IMR-90 (cell line): ENCODE results near the gene GRK5. TPM values are rescaled to one million over a fixed set of nuclear protein-coding genes. Genes with fewer than 3 reads are reported as not detected.

Source experiments
- ATAC-seq: fragments of 200-7000 bp; cut with Tn5 transposase; 2 replicates; pipeline ENCODE4 v1.9.1; 2020; ENCODE audit warnings: low read depth, mild to moderate bottlenecking, moderate library complexity
- BruUV-seq: library from RNA; stranded (reverse); fragments of 400-500 nt; replicated peaks from 2 replicates; lab custom pipeline; 2021; lab: Mats Ljungman, UMichigan
- CTCF ChIA-PET: fragments of 300-600 bp; formaldehyde crosslinking; extraction: SDS; loops from one replicate; lab custom pipeline; 2021; ENCODE audit warnings: antibody characterized with exemption; lab: Yijun Ruan, JAX
- POLR2A ChIA-PET: fragments of 300-600 bp; sonication (Branson Sonifier 250); formaldehyde crosslinking; loops from one replicate; lab custom pipeline; 2022; ENCODE audit warnings: antibody characterized with exemption; ENCODE audit not compliant: unreplicated experiment; lab: Charles Lee
- DNase-seq: peaks from one replicate; pipeline ENCODE4 v3.0.0; 2013
- H2AFZ ChIP-seq: replicated peaks from 2 replicates; pipeline ENCODE3; 2013; ENCODE audit warnings: low read length, mild to moderate bottlenecking; ENCODE audit not compliant: poor library complexity
- H2AK5ac ChIP-seq: 2 replicates; pipeline ENCODE4 v1.6.1; 2013; ENCODE audit warnings: low read depth, low read length, inconsistent platforms
- H2AK9ac ChIP-seq: replicated peaks from 2 replicates; pipeline ENCODE3; 2013; ENCODE audit warnings: mild to moderate bottlenecking, low read depth, low read length, moderate library complexity; ENCODE audit not compliant: poor library complexity
- H2BK120ac ChIP-seq: 2 replicates; pipeline ENCODE4 v1.6.1; 2013; ENCODE audit warnings: low read depth, low read length, inconsistent platforms
- H2BK15ac ChIP-seq: 3 replicates; pipeline ENCODE4 v1.6.1; 2013; ENCODE audit warnings: low read depth, low read length, inconsistent platforms
- H2BK20ac ChIP-seq: 2 replicates; pipeline ENCODE4 v1.6.1; 2013; ENCODE audit warnings: low read depth, mild to moderate bottlenecking, inconsistent platforms, low read length, moderate library complexity
- H2BK5ac ChIP-seq: 2 replicates; pipeline ENCODE4 v1.6.1; 2013; ENCODE audit warnings: mild to moderate bottlenecking, low read depth, low read length, inconsistent platforms; ENCODE audit not compliant: poor library complexity, severe bottlenecking
- H3K14ac ChIP-seq: replicated peaks from 2 replicates; pipeline ENCODE4 v1.6.1; 2013; ENCODE audit warnings: low read depth, low read length, inconsistent platforms
- H3K18ac ChIP-seq: 2 replicates; pipeline ENCODE4 v1.6.1; 2013; ENCODE audit warnings: low read depth, low read length, control low read depth
- H3K23ac ChIP-seq: 2 replicates; pipeline ENCODE4 v1.6.1; 2013; ENCODE audit warnings: low read depth, low read length, inconsistent platforms
- H3K27ac ChIP-seq: 2 replicates; pipeline ENCODE4 v1.5.1; 2013; ENCODE audit warnings: mild to moderate bottlenecking, control low read depth, low read length; ENCODE audit not compliant: insufficient read depth
- H3K27me3 ChIP-seq: 2 replicates; pipeline ENCODE4 v1.6.1; 2013; ENCODE audit warnings: low read length; ENCODE audit not compliant: control insufficient read depth, insufficient read depth
- H3K36me3 ChIP-seq: 2 replicates; pipeline ENCODE4 v1.6.1; 2013; ENCODE audit warnings: low read length, mixed read lengths; ENCODE audit not compliant: control insufficient read depth, insufficient read depth
- H3K4ac ChIP-seq: 2 replicates; pipeline ENCODE4 v1.6.1; 2013; ENCODE audit warnings: low read depth, low read length, inconsistent platforms
- H3K4me1 ChIP-seq: 2 replicates; pipeline ENCODE4 v1.6.1; 2013; ENCODE audit warnings: low read length, mixed read lengths; ENCODE audit not compliant: control insufficient read depth, insufficient read depth
- H3K4me2 ChIP-seq: 2 replicates; pipeline ENCODE4 v1.6.1; 2013; ENCODE audit warnings: low read depth, mild to moderate bottlenecking, control low read depth, low read length, moderate library complexity
- H3K4me3 ChIP-seq: 2 replicates; pipeline ENCODE4 v1.5.1; 2013; ENCODE audit warnings: low read depth, mild to moderate bottlenecking, control low read depth, low read length, moderate library complexity; ENCODE audit not compliant: insufficient read depth
- H3K56ac ChIP-seq: 2 replicates; pipeline ENCODE4 v1.6.1; 2013; ENCODE audit warnings: low read length, inconsistent platforms; ENCODE audit not compliant: insufficient read depth; ENCODE audit errors: extremely low read depth
- H3K79me1 ChIP-seq, 2 experiments: 2 replicates each; pipeline ENCODE4 v1.6.1; 2013; ENCODE audit warnings: low read length in 2 of 2, inconsistent platforms in 1 of 2, low read depth in 1 of 2
- H3K9ac ChIP-seq: 2 replicates; pipeline ENCODE4 v1.6.1; 2013; ENCODE audit warnings: low read depth, low read length, control low read depth
- H3K9me1 ChIP-seq: 2 replicates; pipeline ENCODE4 v1.6.1; 2013; ENCODE audit warnings: low read length, inconsistent platforms; ENCODE audit not compliant: insufficient read depth
- H3K9me3 ChIP-seq: 2 replicates; pipeline ENCODE4 v1.6.1; 2013; ENCODE audit warnings: low read length; ENCODE audit not compliant: control insufficient read depth, insufficient read depth
- H4K20me1 ChIP-seq: 2 replicates; pipeline ENCODE4 v1.6.1; 2013; ENCODE audit warnings: low read length, inconsistent platforms; ENCODE audit not compliant: insufficient read depth
- H4K5ac ChIP-seq: 2 replicates; pipeline ENCODE4 v1.6.1; 2013; ENCODE audit warnings: mild to moderate bottlenecking, low read depth, low read length, control low read depth
- H4K8ac ChIP-seq, 2 experiments: 2 replicates each; pipeline ENCODE4 v1.6.1; 2013; ENCODE audit warnings: low read depth in 2 of 2, low read length in 2 of 2, control low read depth in 1 of 2, inconsistent platforms in 1 of 2
- H4K91ac ChIP-seq: 2 replicates; pipeline ENCODE4 v1.6.1; 2013; ENCODE audit warnings: low read depth, low read length, inconsistent platforms; ENCODE audit not compliant: insufficient read depth
- BHLHE40 ChIP-seq: fragments of 150-350 bp; IDR thresholded peaks from 2 replicates; pipeline ENCODE4 v1.6.1; 2016; ENCODE audit warnings: mild to moderate bottlenecking, low read depth, low read length
- MAFK ChIP-seq: IDR thresholded peaks from 2 replicates; pipeline ENCODE4 v1.6.1; 2012; ENCODE audit warnings: low read depth, low read length, improper control_type of control experiment
- MAZ ChIP-seq: IDR thresholded peaks from 2 replicates; pipeline ENCODE4 v1.6.1; 2012; ENCODE audit warnings: low read depth, mild to moderate bottlenecking, low read length, improper control_type of control experiment, moderate library complexity, borderline replicate concordance
- MXI1 ChIP-seq: IDR thresholded peaks from 2 replicates; pipeline ENCODE4 v1.6.1; 2012; ENCODE audit warnings: low read depth, mild to moderate bottlenecking, low read length, moderate library complexity, borderline replicate concordance
- NFE2L2 ChIP-seq: fragments of 150-350 bp; IDR thresholded peaks from 2 replicates; pipeline ENCODE4 v1.6.1; 2016; ENCODE audit warnings: low read depth, mild to moderate bottlenecking, low read length
- POLR2A ChIP-seq: IDR thresholded peaks from 2 replicates; pipeline ENCODE4 v1.6.1; 2012; ENCODE audit warnings: mild to moderate bottlenecking, low read depth, low read length
- RCOR1 ChIP-seq: IDR thresholded peaks from 2 replicates; pipeline ENCODE4 v1.6.1; 2012; ENCODE audit warnings: mild to moderate bottlenecking, low read length, improper control_type of control experiment; ENCODE audit not compliant: insufficient replicate concordance
- SMC3 ChIP-seq: fragments of 150-350 bp; IDR thresholded peaks from 2 replicates; pipeline ENCODE4 v1.6.1; 2016; ENCODE audit warnings: low read depth, mild to moderate bottlenecking, antibody characterized with exemption, low read length, moderate library complexity
- WGBS, 2 experiments: methylation state at CpG; one replicate each; pipeline versions ENCODE4 v1.1.5 to v1.1.7; 2013; ENCODE audit warnings: missing lambda C conversion rate in 2 of 2; ENCODE audit not compliant: insufficient read length in 1 of 2; ENCODE audit errors: extremely low coverage in 2 of 2; 5-methylcytosine and 5-hydroxymethylcytosine counted together
- dilution Hi-C: fragments of 300-500 bp; cut with HindIII; formaldehyde crosslinking; loops from one replicate; pipeline ENCODE4 v1.14.3; 2018; ENCODE audit warnings: low sequenced_read_pairs; ENCODE audit not compliant: unreplicated experiment
- in situ Hi-C: fragments of 300-500 bp; cut with MboI; formaldehyde crosslinking; loops from 3 replicates; pipeline ENCODE4 v1.14.3; 2019; ENCODE audit warnings: low sequenced_read_pairs, inconsistent platforms, mixed read lengths
- intact Hi-C: fragments of 100-400 bp; cut with micrococcal nuclease; formaldehyde crosslinking; loops from 2 replicates; pipeline ENCODE4 v1.10.0; 2022
- polyA plus RNA-seq, 3 experiments: library from polyadenylated mRNA; depleted of rRNA; stranded (reverse); fragments of >200 nt; gene quantifications; 2 replicates each; pipeline ENCODE4 v1.2.3, GENCODE V29; 2012; ENCODE audit warnings: low replicate concordance in 1 of 3
- total RNA-seq: library from RNA; depleted of rRNA; stranded (reverse); fragments of >200 nt; gene quantifications from 2 replicates; pipeline ENCODE4 v1.2.3, GENCODE V29; 2012
- TF ChIP-seq, protein P1 (sequence below): fragments of 150-350 bp; IDR thresholded peaks from 2 replicates; pipeline ENCODE4 v1.6.1; 2017; ENCODE audit warnings: mild to moderate bottlenecking, antibody characterized with exemption, low read length, low read depth

GRK5 gene
- total and polyA plus RNA-seq, 2 of the 4 experiments (the other 2 are of a cell fraction), result 12.9 to 16.3 TPM

DNA sequence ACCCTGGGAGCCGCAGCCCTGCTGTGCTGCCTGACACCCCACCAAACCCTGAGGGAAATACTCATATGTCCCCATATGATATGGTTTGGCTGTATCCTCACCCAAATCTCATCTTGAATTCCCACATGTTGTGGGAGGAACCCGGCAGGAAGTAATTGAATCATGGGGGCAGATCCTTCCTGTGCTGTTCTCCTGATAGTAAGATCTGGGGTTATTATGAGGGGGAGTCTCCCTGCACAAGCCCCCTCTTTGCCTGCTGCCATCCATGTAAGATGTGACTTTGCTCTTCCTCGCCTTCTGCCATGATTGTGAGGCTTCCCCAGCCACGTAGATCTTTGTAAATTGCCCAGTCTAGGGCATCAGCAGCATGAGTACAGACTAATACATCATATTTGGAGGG, 266.4 kb downstream of the GRK5 start:
- Histone ChIP-seq H2BK20ac (no peak overlapping the region), H3K4me2 (no peak overlapping the region), H2AK5ac (no peak overlapping the region), H3K36me3 (no peaks in the 10 kb centered on the region), H2AFZ (no peak overlapping the region), H3K23ac (no peak overlapping the region), H3K9ac (no peak overlapping the region), H4K91ac (no peak overlapping the region), H3K9me3 (peaks cover 12% of the 10 kb centered on the region), H3K56ac (no peak overlapping the region), H3K4me1 (no peaks in the 10 kb centered on the region), H4K20me1 (no peaks in the 10 kb centered on the region), H3K27ac (no peak overlapping the region), H3K14ac (no peak overlapping the region), H2BK15ac (no peak overlapping the region), H2BK120ac (no peak overlapping the region), H3K9me1 (no peaks in the 10 kb centered on the region; the same call in 1 of the 2 replicates), H3K4ac (no peak overlapping the region), H3K79me1 (no peaks in the 10 kb centered on the region), H2BK5ac (no peak overlapping the region), H3K18ac (no peak overlapping the region), H3K27me3 (peaks cover 60% of the 10 kb centered on the region), H4K5ac (no peak overlapping the region), H3K4me3 (no peak overlapping the region), H2AK9ac (no peak overlapping the region), H4K8ac (no peak overlapping the region)
- DNase-seq (no peak), ATAC-seq (no peak)
- BruUV-seq, result no TSS peak
- TF ChIP-seq MAZ (no peak), MAFK (no peak), POLR2A (no peak), SMC3 (no peak), MXI1 (no peak), NFE2L2 (no peak), RCOR1 (no peak), BHLHE40 (no peak)
- TF ChIP-seq, protein P1, sequence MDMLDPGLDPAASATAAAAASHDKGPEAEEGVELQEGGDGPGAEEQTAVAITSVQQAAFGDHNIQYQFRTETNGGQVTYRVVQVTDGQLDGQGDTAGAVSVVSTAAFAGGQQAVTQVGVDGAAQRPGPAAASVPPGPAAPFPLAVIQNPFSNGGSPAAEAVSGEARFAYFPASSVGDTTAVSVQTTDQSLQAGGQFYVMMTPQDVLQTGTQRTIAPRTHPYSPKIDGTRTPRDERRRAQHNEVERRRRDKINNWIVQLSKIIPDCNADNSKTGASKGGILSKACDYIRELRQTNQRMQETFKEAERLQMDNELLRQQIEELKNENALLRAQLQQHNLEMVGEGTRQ, result no peak
- WGBS, 2 experiments, result 86% methylated on average over 1 of the region's 4 CpGs; no CpG with 5 or more reads in 1 of the 2 experiments
- dilution Hi-C loops, result no loop called here
- in situ Hi-C loops, result no loop called here
- ChIA-PET POLR2A (no interaction called here), CTCF (no interaction called here)
- intact Hi-C loops, result no loop called here
